ENCODE results near the gene SEMA3E. TPM values are rescaled to one million over a fixed set of nuclear protein-coding genes. Genes with fewer than 3 reads are reported as not detected.

The SEMA3E gene
- total RNA-seq, 3 donors from 2014 or later (not counting 1 experiment from before 2014, with no cell fraction given) = not detected

DNA sequence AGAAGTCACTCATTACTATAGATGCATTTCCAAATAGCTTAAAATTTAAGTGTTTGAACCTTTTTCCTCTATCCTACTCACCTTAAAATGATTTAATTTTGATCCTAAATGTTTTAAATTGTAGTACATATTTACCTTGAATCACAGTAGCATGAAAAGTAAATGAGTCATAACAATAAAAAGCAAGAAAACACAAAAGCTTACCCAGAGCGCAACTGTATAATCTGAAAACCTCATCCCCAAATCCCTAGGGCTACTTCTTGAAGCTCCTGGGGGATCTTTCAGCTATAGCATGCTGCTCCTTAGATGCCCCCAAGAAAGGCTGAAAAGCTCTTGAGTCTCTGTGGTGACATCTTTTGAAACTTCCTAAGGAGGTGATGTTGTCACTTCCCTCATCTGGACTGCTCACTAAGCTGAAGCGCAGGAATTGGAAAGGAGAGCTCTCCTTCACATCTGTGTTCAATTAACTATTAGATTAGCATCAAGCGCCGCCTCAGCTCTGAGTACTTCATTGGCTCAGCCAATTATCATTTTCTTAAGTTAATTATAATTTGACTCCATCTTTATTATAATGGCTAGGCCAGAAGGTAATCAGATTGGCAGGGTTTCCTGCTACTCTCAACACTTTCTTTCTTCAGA lies 60.2 kb downstream of the SEMA3E start:
- no peak overlapping the region for H3K27ac Mint-ChIP-seq
- no peaks in the 10 kb centered on the region for H3K9me3 ChIP-seq (ENCODE audit: control insufficient read depth, insufficient read depth, low read length)
- ATAC-seq (no peak), DNase-seq (no peak)
- H3K4me1 Mint-ChIP-seq = no peaks in the 10 kb centered on the region
- WGBS (ENCODE audit: insufficient coverage) = 90% methylated on average over 4 of the region's 4 CpGs
- no peaks in the 10 kb centered on the region for H3K36me3 Mint-ChIP-seq
- no peaks in the 10 kb centered on the region for H3K4me1 ChIP-seq (ENCODE audit: control insufficient read depth, insufficient read depth, low read length)
- intact Hi-C loops (cut with micrococcal nuclease) = no loop called here
- TF ChIP-seq, protein P1, sequence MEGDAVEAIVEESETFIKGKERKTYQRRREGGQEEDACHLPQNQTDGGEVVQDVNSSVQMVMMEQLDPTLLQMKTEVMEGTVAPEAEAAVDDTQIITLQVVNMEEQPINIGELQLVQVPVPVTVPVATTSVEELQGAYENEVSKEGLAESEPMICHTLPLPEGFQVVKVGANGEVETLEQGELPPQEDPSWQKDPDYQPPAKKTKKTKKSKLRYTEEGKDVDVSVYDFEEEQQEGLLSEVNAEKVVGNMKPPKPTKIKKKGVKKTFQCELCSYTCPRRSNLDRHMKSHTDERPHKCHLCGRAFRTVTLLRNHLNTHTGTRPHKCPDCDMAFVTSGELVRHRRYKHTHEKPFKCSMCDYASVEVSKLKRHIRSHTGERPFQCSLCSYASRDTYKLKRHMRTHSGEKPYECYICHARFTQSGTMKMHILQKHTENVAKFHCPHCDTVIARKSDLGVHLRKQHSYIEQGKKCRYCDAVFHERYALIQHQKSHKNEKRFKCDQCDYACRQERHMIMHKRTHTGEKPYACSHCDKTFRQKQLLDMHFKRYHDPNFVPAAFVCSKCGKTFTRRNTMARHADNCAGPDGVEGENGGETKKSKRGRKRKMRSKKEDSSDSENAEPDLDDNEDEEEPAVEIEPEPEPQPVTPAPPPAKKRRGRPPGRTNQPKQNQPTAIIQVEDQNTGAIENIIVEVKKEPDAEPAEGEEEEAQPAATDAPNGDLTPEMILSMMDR (IDR thresholded peaks at IDR 0.05) = no peak
- H3K9me3 Mint-ChIP-seq = peaks cover 8 to 12% of the 10 kb centered on the region in 2 donors
- no peak overlapping the region for H3K4me3 Mint-ChIP-seq
- no peaks in the 10 kb centered on the region for H3K27me3 Mint-ChIP-seq (ENCODE audit: low read depth in 2 of 2)
- no peaks in the 10 kb centered on the region for H3K27me3 ChIP-seq (ENCODE audit: control insufficient read depth, insufficient read depth, low read length)
- no peak overlapping the region for H3K27ac ChIP-seq (ENCODE audit: low read length)
- no peaks in the 10 kb centered on the region for H3K36me3 ChIP-seq (ENCODE audit: control insufficient read depth, insufficient read depth, low read length)
- H3K4me3 ChIP-seq (ENCODE audit: low read length) = no peak overlapping the region

DNA sequence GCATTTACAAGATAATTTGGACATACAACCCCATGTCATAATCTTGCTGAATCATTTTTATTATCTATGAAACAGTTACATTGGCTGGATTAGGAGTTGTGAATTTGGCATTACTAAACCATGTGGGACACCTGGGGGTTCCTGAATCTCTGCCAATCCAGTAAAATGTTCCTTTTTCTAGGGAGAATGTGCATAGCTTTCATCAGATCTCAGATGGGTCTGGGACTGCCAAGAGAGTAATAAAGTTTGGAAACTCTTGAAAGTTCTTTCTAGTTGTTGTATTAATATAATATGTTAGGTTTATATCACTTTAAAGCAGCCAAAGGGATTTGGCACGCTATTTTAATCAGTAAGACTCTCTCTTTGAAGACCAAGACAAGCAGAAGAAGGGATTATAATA lies 62.7 kb downstream of the SEMA3E start:
- H3K9me3 Mint-ChIP-seq = peaks cover 5 to 7% of the 10 kb centered on the region in 2 donors
- H3K36me3 Mint-ChIP-seq = no peaks in the 10 kb centered on the region
- H3K27ac ChIP-seq (ENCODE audit: low read length) = no peak overlapping the region
- H3K36me3 ChIP-seq (ENCODE audit: control insufficient read depth, insufficient read depth, low read length) = no peaks in the 10 kb centered on the region
- H3K9me3 ChIP-seq (ENCODE audit: control insufficient read depth, insufficient read depth, low read length) = no peaks in the 10 kb centered on the region
- no peak for ATAC-seq
- intact Hi-C loops (cut with micrococcal nuclease) = no loop called here
- H3K27ac Mint-ChIP-seq = no peak overlapping the region
- no peak overlapping the region for H3K4me3 Mint-ChIP-seq
- no peak for DNase-seq
- WGBS (ENCODE audit: insufficient coverage) = no CpG with 5 or more reads among the region's 1 CpG
- TF ChIP-seq, protein P1 (IDR thresholded peaks at IDR 0.05) = no peak
- H3K27me3 ChIP-seq (ENCODE audit: control insufficient read depth, insufficient read depth, low read length) = no peaks in the 10 kb centered on the region
- no peaks in the 10 kb centered on the region for H3K4me1 ChIP-seq (ENCODE audit: control insufficient read depth, insufficient read depth, low read length)
- H3K4me3 ChIP-seq (ENCODE audit: low read length) = no peak overlapping the region
- H3K4me1 Mint-ChIP-seq = no peaks in the 10 kb centered on the region
- H3K27me3 Mint-ChIP-seq (ENCODE audit: low read depth in 2 of 2) = no peaks in the 10 kb centered on the region

DNA sequence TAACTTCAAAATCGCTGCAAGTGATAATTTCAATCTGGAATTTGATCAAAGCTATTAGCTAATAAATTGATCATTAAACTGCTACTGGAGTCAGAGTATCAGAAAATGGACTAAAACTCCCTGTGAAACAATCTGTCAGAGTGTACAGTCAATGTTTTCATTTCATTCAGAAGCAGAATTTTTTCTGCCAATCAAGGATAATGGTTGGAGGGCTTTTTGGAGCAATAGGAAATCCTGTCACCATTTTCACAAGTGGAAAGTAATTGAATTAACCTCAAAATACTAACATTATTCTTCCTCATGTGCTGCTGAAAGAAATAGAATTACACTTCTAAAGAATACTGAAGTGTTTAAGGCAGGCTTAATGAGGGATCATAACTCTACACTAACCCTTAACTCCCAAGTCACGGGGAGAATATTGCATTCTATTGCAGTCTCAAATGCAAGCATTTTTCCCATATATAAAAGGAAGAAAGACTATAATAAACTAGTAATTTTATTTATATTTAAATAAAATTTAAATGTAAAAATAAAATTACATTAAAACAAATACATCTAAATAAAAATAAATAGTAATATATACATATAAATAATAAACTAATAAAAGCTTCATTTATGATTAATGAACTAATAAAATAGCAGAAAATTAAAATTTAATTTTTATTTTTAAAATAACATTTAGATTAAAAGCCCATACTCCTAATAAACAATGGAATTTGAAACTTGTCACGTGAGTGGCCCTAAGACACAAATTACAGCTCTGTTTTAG lies 67.1 kb downstream of the SEMA3E start:
- Histone ChIP-seq H3K9me3 (ENCODE audit: control insufficient read depth, insufficient read depth, low read length) (no peaks in the 10 kb centered on the region), H3K27ac (ENCODE audit: low read length) (no peak overlapping the region), H3K4me1 (ENCODE audit: control insufficient read depth, insufficient read depth, low read length) (no peaks in the 10 kb centered on the region), H3K27me3 (ENCODE audit: control insufficient read depth, insufficient read depth, low read length) (no peaks in the 10 kb centered on the region), H3K36me3 (ENCODE audit: control insufficient read depth, insufficient read depth, low read length) (no peaks in the 10 kb centered on the region), H3K4me3 (ENCODE audit: low read length) (no peak overlapping the region)
- intact Hi-C loops (cut with micrococcal nuclease) = no loop called here
- Mint-ChIP-seq H3K4me3 (no peak overlapping the region), H3K27ac (no peak overlapping the region), H3K36me3 (no peaks in the 10 kb centered on the region), H3K27me3 (ENCODE audit: low read depth in 2 of 2) (no peaks in the 10 kb centered on the region), H3K9me3 (peaks cover 10 to 11% of the 10 kb centered on the region in 2 donors), H3K4me1 (no peaks in the 10 kb centered on the region)
- ATAC-seq = no peak
- no peak for DNase-seq
- 53% methylated on average over 2 of the region's 3 CpGs for WGBS (ENCODE audit: insufficient coverage)
- TF ChIP-seq, protein P1 (IDR thresholded peaks at IDR 0.05) = no peak

Data from natural killer cell (primary cell).